HUES48 (cell line): ENCODE measurements around the gene IGDCC3.
A peak's percentile ranks its signal among the peaks of the same experiment; 100 is the strongest.

Source experiments
- H3K27ac ChIP-seq: one replicate; pipeline ENCODE4 v1.7.0; 2013; ENCODE audit warnings: low read depth, low read length, inconsistent platforms
- H3K27me3 ChIP-seq: 2 replicates; pipeline ENCODE4 v1.6.1; 2013; ENCODE audit warnings: mild to moderate bottlenecking, low read length; ENCODE audit not compliant: control insufficient read depth, insufficient read depth
- H3K36me3 ChIP-seq: 2 replicates; pipeline ENCODE4 v1.6.1; 2013; ENCODE audit warnings: low read length; ENCODE audit not compliant: control insufficient read depth, insufficient read depth
- H3K4me1 ChIP-seq: 2 replicates; pipeline ENCODE4 v1.6.1; 2013; ENCODE audit warnings: mild to moderate bottlenecking, low read length; ENCODE audit not compliant: control insufficient read depth, insufficient read depth
- H3K4me3 ChIP-seq: 2 replicates; pipeline ENCODE4 v1.5.1; 2013; ENCODE audit warnings: mild to moderate bottlenecking, low read depth, low read length
- H3K9ac ChIP-seq: 2 replicates; pipeline ENCODE4 v1.6.1; 2013; ENCODE audit warnings: mild to moderate bottlenecking, low read depth, low read length, moderate library complexity
- H3K9me3 ChIP-seq: 2 replicates; pipeline ENCODE4 v1.6.1; 2013; ENCODE audit warnings: low read length; ENCODE audit not compliant: control insufficient read depth, insufficient read depth

Gene IGDCC3

DNA sequence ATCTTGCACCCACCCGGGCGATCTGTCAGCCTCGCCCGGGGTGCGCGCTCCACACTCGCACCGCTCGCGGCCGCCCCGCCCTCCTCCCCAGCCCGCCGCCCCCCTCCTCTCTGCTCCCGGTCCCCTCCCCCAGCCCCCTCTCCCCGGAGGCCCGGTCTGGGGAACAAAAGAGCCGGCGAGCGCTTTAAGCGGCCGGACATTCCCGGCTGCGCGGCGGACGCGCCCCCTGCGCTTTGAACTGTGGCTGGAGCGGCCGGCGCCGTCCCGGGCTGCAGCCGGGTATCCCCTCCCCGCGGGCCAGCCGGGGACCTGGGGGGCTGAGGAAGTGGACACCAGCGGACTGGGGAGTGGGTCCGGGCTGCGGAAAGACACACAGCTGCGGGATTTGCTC lies at the start of gene IGDCC3:
Gene IGDCC3 (minus strand): TSS at position 27 of the 391 bp plus-strand sequence. CDS start 214 bp downstream, outside the sequence.
- Histone ChIP-seq H3K4me1 (peaks cover 15% of the 10 kb centered on the region), H3K27ac (peak within 1 kb of the TSS; percentile 91), H3K36me3 (no peaks in the 10 kb centered on the region), H3K27me3 (peaks cover 46% of the 10 kb centered on the region), H3K9ac (peak within 1 kb of the TSS; percentile 34), H3K9me3 (no peaks in the 10 kb centered on the region), H3K4me3 (peak within 1 kb of the TSS; percentile 88)

DNA sequence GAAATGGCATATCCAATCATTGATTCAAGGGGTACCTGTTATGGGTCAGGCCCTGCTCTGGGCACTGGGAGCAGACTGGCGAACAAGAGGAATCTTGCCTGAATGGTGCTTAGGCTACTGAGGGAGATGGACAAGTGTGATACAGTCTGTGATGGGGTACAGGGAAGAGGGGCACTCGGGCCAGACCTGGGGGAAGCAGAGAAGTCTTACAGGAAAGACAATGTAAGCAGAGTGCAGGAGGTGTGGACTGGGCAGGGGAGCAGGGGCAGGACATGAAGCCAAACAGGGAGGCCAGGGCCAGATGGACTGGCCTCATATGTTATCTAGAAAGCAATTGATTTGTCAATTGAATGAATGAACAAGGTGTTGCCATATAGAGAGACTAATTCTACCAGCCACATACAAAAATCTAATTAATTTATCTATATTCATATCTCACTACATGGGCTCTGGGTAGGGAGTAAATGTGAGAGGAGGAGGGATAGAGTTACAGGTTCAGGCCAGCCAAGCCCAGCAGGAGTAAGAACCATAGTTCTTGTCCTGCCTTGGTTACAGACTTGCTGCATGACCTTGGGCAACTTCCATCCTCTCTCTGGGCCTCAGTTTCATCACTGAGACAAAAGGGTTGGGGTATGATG lies 48.5 kb upstream of the IGDCC3 start:
- no peaks in the 10 kb centered on the region for H3K36me3 ChIP-seq
- no peak overlapping the region for H3K4me3 ChIP-seq
- H3K27me3 ChIP-seq, result peaks cover 18% of the 10 kb centered on the region
- no peak overlapping the region for H3K9ac ChIP-seq
- no peak overlapping the region for H3K27ac ChIP-seq
- H3K4me1 ChIP-seq, result peaks cover 8% of the 10 kb centered on the region
- H3K9me3 ChIP-seq, result no peaks in the 10 kb centered on the region

DNA sequence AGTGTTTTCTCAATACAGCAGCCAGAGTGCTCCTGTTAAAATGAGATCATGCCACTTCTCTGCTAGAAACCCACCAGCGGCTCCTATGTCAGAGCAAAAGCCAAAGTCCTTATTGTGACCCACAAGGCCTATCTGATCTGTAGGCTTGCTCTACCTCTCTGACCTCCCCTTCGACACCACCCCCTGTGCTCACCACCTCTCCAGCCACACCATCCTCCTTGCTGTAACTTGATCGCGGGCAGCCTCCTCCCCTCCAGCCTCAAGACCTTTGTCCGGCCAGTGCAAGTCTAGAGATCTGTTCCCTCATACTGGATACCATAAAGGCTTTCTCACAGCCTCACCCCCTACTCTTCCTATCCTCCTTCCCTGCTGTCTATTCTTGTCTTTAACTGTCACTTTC lies 46.9 kb upstream of the IGDCC3 start:
- no peaks in the 10 kb centered on the region for H3K36me3 ChIP-seq
- peaks cover 21% of the 10 kb centered on the region for H3K4me1 ChIP-seq
- H3K9me3 ChIP-seq, result no peaks in the 10 kb centered on the region
- H3K4me3 ChIP-seq, result no peak overlapping the region
- peaks cover 18% of the 10 kb centered on the region for H3K27me3 ChIP-seq
- no peak overlapping the region for H3K9ac ChIP-seq
- no peak overlapping the region for H3K27ac ChIP-seq

DNA sequence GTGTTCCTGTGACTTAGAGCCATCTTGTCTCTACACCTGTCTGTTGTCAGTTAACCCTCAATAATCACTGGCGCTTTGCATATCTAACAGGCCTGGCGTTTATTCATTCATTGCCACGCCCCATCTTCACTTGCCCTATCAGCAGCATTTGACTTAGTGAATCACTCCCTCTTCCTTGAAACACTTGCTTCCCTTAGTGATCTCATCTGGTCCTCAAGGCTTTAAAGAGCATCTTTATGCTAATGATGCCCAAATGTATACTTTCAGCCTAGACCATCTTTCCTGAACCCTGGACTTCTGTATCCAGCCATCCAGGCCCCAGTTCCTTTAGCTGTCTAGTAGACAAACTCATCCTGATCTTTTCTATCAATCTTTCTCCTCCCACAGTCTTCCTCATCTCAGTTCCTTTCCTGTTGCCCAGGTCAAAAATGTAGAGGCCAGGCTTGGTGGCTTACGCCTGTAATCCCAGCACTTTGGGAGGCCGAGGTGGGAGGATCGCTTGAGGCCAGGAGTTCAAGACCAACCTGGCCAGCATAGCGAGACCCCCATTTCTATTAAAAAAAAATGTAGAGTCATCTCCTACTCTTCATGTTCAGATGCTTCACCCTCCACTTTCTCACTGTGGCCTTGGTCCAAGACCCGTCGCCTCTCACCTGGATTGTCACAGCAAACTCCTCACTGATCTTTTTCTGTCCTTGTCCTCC lies 46.3 kb upstream of the IGDCC3 start:
- Histone ChIP-seq H3K9me3 (no peaks in the 10 kb centered on the region), H3K4me3 (no peak overlapping the region; the same call in 1 of the 2 replicates), H3K27me3 (peaks cover 18% of the 10 kb centered on the region), H3K27ac (no peak overlapping the region), H3K36me3 (no peaks in the 10 kb centered on the region), H3K4me1 (peaks cover 26% of the 10 kb centered on the region), H3K9ac (no peak overlapping the region)

DNA sequence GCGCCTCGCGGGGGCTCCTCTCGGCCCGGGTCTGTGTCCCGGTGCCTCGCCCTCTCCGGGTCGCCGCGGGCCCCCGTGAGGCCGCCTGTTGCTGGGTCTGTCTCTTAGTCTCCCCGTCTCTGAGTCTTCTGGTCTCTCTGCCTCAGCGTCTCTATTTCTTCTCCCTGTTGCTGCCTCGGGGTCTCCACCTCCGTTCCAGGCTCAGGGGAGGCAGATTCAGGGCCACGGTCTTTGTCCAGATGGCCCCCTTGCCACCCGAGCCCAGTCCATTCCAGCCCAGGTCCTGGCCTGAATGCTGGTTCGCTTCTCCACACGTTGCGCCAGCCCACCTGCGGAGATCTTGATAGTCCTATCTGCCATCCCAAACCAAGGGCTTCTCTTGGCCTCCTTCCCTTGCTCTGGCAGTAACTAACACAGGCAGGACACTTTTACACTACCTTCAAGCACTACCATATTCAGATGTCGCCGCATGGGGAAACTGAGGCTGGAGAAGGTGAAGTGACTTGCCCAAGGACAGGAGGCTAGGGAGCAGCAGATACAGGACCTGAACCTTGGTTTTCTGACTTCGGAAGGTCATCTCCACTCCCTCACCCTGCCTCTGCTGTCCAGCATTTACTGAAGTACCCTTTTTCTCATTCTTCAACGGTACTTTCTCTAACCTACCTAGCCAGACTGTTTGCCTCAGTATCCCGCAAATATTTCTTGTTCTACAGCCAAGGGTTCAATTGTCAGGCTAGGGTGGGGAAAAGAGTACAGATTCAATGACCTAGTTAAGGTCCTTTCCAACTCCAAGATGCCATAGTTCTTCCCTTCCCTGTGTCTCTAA lies 45.6 kb upstream of the IGDCC3 start:
- no peaks in the 10 kb centered on the region for H3K9me3 ChIP-seq
- H3K27me3 ChIP-seq, result peaks cover 18% of the 10 kb centered on the region
- peak overlapping the region; percentile 59 for H3K27ac ChIP-seq
- peak overlapping the region; percentile 70 for H3K4me3 ChIP-seq
- no peaks in the 10 kb centered on the region for H3K36me3 ChIP-seq
- peak overlapping the region; percentile 48; the same call in 1 of the 2 replicates for H3K9ac ChIP-seq
- H3K4me1 ChIP-seq, result peaks cover 34% of the 10 kb centered on the region

DNA sequence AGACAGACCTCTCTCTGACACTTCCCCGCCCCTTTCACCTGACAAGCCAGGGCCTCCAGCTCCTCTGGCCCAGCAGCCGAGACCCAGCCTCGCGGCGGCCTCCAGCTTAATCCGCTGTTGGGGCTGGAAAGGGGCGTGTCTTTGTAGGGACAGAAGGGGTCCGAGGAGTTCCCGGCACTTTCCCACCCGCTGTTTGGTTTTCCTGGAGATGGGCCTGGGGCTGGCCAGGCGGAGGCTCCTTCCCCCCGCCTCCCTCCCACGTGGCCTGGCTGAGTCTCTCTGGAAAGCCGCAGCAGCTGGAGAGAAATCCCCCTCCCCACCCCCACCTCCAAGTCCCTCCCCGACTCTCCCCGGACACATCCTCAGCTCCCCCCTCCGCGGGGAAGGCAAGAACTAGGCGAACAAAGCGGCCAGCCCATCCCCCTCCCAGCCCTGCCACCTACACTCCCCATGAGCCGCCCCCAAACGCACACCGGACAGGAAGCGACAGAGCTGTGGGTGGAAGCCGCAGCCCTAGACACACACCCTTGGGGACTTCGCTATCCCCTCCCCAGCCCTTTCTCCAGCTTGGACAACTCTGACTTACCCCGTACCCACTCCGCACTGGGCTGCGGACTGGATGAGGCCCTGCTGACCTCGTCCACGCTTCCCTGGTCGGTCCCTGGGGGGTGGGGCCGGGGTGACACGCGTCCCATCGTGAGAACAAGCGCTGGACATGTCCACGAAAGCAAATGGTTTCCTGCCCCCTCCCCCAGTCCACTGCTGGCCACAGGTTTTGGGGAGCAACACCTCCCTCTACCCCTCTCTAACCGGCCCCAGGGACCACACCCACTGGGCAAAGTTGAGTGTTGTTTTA lies 43.8 kb upstream of the IGDCC3 start:
- peaks cover 18% of the 10 kb centered on the region for H3K27me3 ChIP-seq
- H3K27ac ChIP-seq, result peak overlapping the region; percentile 97
- H3K9ac ChIP-seq, result peak overlapping the region; percentile 55

DNA sequence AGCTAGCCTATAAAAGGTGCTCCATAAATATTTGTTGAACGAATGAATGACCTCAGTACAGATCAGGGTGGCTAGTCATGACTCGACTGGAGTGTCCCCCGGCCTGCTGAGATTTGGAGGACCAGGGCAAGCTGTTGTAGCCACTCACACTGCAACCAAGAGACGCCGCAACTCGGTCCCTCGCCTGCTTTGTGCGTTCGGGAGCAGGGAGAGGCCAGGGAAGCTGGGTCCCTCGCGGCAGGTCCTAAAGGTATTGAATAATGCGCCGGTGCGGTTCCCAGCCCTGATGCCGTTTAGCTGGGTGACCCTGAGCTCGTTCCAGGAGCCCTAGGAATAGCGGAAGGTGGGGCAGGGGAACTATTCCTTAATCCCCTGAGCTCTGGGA lies 43.2 kb upstream of the IGDCC3 start:
- peak overlapping the region; percentile 80 for H3K4me3 ChIP-seq
- H3K27me3 ChIP-seq, result peaks cover 18% of the 10 kb centered on the region
- peak overlapping the region; percentile 31; the same call in 1 of the 2 replicates for H3K9ac ChIP-seq
- H3K36me3 ChIP-seq, result no peaks in the 10 kb centered on the region
- H3K27ac ChIP-seq, result peak overlapping the region; percentile 97
- peaks cover 54% of the 10 kb centered on the region for H3K4me1 ChIP-seq
- no peaks in the 10 kb centered on the region for H3K9me3 ChIP-seq

More for the DNA sequence above, 43.8 kb upstream of the IGDCC3 start:
- Histone ChIP-seq H3K4me1 (peaks cover 49% of the 10 kb centered on the region), H3K36me3 (no peaks in the 10 kb centered on the region), H3K4me3 (peak overlapping the region; percentile 80), H3K9me3 (no peaks in the 10 kb centered on the region)

DNA sequence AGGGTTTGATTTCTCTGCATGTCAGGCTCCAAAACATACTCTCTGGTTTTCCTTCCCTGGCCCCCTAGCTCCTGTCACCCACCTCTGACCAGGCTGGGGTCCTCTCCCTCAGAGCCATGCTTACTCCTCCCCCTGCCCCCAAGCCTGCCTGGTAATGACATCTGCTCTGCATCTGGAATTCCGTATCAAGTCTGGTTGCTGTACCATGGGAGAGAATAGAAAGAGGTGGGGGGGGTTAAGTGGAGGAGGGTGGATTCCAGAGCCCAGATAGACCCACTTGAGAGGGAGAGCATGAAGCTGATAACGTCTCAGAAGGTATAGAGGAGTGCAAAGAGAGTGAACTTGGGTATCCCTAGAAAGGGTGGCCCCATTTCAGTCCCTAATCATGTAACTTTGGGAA lies 40.8 kb upstream of the IGDCC3 start:
- Histone ChIP-seq H3K4me1 (peaks cover 73% of the 10 kb centered on the region), H3K9me3 (no peaks in the 10 kb centered on the region)

DNA sequence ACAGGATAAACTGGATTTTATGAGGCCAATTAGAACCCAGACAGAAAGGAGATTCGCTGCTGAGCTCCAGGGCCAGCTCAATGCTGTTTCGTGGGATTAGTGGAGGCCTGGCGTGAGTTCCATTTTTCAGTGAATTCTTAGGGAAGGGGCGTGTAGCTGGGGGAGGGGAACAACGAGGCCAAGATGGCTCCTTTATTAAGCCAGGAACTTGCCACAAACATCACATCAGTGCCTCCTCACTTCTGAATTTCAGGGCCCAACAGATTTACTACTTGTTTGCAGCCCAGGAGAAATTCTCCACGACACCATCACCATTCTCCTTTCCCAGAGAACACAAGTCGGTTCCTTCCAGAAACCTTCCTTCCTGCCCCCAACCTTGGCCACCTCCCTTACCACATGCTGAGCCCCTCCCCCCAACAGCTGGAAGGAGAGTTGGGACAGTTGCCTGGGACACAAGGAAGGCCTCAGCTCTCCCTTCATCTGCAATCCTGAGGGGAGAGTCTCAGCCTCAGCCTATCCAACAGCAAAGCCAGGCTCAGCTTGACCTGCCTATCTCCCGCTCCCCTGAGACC lies 39.1 kb upstream of the IGDCC3 start:
- Histone ChIP-seq H3K36me3 (no peaks in the 10 kb centered on the region), H3K9ac (peak overlapping the region; percentile 47), H3K9me3 (no peaks in the 10 kb centered on the region), H3K4me3 (peak overlapping the region; percentile 15; the same call in 1 of the 2 replicates), H3K4me1 (peaks cover 76% of the 10 kb centered on the region), H3K27me3 (no peaks in the 10 kb centered on the region), H3K27ac (peak overlapping the region; percentile 89)

More for the DNA sequence above, 40.8 kb upstream of the IGDCC3 start:
- no peaks in the 10 kb centered on the region for H3K36me3 ChIP-seq
- no peak overlapping the region for H3K4me3 ChIP-seq
- no peak overlapping the region for H3K9ac ChIP-seq
- no peak overlapping the region for H3K27ac ChIP-seq
- H3K27me3 ChIP-seq, result peaks cover 5% of the 10 kb centered on the region
